GM10266 (cell line): Measurements from ENCODE around the gene HIGD1B.
"Not testable (repeated sequence)": the region's sequence is repeated elsewhere in the genome, so short reads cannot be mapped to it uniquely, and the experiment has no call there.

Experiments used
- DNase-seq: peaks from one replicate; pipeline ENCODE4 v3.0.0; 2012; ENCODE audit errors: extremely low spot score
- CTCF ChIP-seq: IDR thresholded peaks from 2 replicates; pipeline ENCODE4 v1.5.1; 2012; ENCODE audit warnings: mild to moderate bottlenecking, low read depth; ENCODE audit not compliant: control insufficient read depth, insufficient read depth; ENCODE audit errors: missing control alignments

Gene HIGD1B

GRCh38 chr17:44847586-44847985 is at the start of gene HIGD1B:
Gene HIGD1B (plus strand): TSS chr17:44847883. CDS start chr17:44848153, 270 bp downstream.
- DNase-seq = no peak
- no peak for TF ChIP-seq CTCF

DNA sequence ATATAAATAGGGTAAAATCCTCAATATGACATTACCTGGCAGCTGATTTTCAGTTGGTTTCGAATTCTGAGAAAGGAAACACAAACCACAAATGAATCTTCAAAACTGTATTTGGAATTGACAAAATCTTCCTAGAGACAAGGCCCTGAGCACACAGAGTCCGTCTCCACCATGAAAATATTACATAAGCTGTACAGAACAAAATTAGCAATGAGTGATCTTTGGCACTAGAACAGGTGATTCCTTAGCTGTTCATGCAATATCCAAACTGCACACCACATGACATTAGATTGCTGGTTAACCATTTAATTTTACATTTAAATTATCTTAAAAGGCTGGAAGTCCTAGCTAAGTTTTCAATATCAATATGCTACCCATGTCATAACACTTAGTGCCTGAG is 49.3 kb upstream of the HIGD1B start:
- no peak for DNase-seq
- no peak for TF ChIP-seq CTCF

GRCh38 chr17:44801880-44802279 is 45.8 kb upstream of the HIGD1B start:
- no peak for DNase-seq
- no peak for TF ChIP-seq CTCF

DNA sequence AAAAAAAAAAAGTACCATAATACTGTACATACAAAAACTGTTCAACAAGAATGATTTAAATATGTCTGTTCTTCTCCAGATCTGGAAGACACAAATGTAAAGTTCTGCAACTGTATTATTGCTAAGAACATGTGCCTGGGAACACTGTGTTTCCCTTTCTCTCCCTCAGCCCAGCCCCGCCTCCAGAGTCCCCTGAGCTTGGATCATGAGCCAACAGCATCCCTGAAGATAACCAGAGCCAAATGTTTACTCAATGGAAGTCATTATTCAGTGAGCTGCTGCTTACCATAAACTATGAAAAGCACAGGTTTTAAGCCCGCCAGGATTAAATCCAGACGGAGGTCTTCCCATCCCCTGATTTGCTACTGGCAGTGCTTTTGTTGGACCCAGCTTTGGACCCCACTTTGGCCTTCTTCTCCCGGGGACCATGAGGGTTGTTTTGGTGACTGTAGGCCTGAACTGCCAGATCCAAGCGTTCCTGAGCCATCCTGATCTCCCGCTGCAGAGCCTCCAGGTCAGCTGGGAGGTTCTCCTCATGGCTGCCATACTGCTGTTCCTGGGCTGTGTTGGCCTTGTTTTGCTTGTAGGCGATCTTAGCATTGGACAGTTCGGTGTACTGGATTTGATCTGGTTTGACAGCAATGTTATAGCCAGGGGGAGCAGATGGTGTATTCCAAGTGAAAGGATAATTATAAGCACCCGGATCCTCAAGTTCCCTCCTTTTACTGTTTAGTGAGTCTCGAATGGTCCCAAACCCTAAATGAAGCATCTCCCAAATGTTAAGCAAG is 43.2 kb upstream of the HIGD1B start:
- DNase-seq = no peak
- no peak for TF ChIP-seq CTCF

GRCh38 chr17:44807093-44807816 is 40.4 kb upstream of the HIGD1B start:
- DNase-seq = no peak
- no peak for TF ChIP-seq CTCF

DNA sequence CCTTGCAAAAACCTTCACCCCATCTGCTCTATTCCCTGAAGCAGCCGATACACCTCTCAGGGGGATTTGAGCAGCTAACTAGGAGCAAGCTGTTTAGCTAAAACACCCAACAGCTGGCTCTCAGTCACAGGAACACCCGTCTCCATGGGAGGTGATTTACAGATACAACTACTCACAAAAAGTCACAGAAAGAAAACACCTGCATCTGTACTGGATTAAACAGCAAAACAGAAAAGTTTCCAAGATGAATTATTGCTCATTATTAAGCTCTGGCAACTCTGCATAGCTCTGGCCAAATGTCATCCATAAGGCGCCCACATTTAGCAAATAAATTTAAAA is 39.9 kb upstream of the HIGD1B start:
- DNase-seq = no peak
- TF ChIP-seq CTCF = no peak

- DNase-seq = no peak
- TF ChIP-seq CTCF = no peak
Measured at GRCh38 chr17:44808156-44808555, 39.5 kb upstream of the HIGD1B start.

DNA sequence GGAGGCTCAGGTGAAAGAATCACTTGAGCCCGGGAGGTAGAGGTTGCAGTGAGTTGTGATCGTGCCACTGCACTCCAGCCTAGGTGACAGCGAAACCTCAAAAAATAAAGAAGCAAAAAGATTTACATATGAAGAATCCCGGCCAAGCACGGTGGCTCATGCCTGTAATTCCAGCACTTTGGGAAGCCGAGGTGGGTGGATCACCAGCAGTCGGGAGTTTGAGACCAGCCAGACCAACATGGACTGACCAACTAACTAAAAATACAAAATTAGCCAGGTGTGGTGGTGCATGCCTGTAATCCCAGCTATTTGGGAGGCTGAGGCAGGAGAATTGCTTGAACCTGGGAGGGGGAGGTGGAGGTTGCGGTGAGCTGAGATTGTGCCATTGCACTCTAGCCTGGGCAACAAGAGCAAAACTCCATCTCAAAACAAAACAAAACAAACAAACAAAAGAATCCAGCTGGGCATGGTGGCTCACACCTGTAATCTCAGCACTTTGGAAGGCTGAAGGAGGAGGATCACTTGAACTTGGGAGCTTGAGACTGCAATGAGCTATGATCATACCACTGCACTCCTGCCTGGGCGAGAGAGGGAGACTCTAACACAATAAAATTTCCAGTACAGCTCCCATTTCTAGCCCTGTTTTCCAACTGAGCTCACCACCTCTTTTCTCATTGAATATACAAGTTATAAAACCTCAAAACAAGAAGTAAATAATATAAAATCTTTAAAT is 38.9 kb upstream of the HIGD1B start:
- DNase-seq = not testable (repeated sequence)
